Activated T-helper 1 cell treated with anti-CD3 and anti-CD28 coated beads, Interleukin-12 subunit alpha, Interleukin-12 subunit beta, Interleukin-2, Interleukin-4 antibody, amounts not matched to agents 30 ng/mL and 10 ng/mL and 1 ng/mL, durations not matched to agents 14 hours and 24 hours and 36 hours (primary cell): ENCODE data around the gene CASQ2. TPM values are rescaled to one million over a fixed set of nuclear protein-coding genes. Genes with fewer than 3 reads are reported as not detected.

Experiments
- DNase-seq: peaks from one replicate; pipeline ENCODE4 v3.0.0; 2021; ENCODE audit warnings: low spot score
- H3K27ac Mint-ChIP-seq: one replicate; pipeline ENCODE4 v1.8.0; 2021; ENCODE audit warnings: mild to moderate bottlenecking, mixed read lengths
- H3K27me3 Mint-ChIP-seq: one replicate; pipeline ENCODE4 v1.8.0; 2022; ENCODE audit warnings: mild to moderate bottlenecking, moderate library complexity, mixed read lengths; ENCODE audit not compliant: insufficient read depth
- H3K36me3 Mint-ChIP-seq: one replicate; pipeline ENCODE4 v1.8.0; 2021; ENCODE audit warnings: low read depth, mixed read lengths
- H3K4me1 Mint-ChIP-seq: one replicate; pipeline ENCODE4 v1.8.0; 2021; ENCODE audit warnings: low read depth, mixed read lengths
- H3K4me3 Mint-ChIP-seq: one replicate; pipeline ENCODE4 v1.8.0; 2021; ENCODE audit warnings: mild to moderate bottlenecking, moderate library complexity, mixed read lengths
- H3K9me3 Mint-ChIP-seq: one replicate; pipeline ENCODE4 v1.8.0; 2021; ENCODE audit warnings: mixed read lengths
- intact Hi-C: fragments of 100-400 bp; cut with micrococcal nuclease; formaldehyde crosslinking; loops from one replicate; pipeline ENCODE4 v1.15.1; 2024
- total RNA-seq: library from RNA; stranded (reverse); gene quantifications from 2 replicates; pipeline ENCODE4 v1.2.3, GENCODE V29; 2022

Gene CASQ2
- total RNA-seq, 1 donor from 2014 or later: not detected

DNA sequence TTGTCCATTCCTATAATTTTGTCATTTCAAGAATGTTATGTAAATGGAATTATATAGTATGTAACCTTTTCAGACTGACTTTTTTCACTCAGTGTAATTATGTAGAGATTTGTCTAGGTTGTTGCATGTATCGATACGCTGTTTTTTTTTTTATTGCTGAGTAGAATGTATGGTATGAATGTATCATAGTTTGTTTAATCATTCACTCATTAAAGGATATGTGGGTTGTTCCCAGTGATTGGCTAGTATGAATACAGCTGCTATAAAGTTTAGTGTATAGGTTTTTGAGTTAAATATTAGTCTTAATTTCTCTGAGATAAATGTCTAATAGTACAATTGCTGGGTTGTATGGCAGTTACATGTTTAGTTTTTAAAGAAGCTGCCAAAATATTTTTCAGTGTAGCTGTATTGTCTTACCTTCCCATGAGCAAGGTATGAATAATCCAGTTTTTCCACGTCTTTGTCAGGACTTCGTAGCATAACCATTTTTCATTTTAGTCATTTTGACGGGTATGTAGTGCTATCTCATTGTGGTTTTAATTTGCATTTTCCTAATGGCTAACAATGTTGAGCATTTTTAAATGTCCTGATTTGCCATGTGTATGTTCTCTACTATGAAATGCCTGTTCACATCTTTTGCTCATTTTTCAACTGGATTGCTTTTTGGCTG, 22.4 kb downstream of the CASQ2 start:
- H3K27me3 Mint-ChIP-seq: no peaks in the 10 kb centered on the region
- DNase-seq: no peak
- intact Hi-C loops: no loop called here
- no peaks in the 10 kb centered on the region for H3K4me1 Mint-ChIP-seq
- H3K9me3 Mint-ChIP-seq: no peaks in the 10 kb centered on the region
- H3K36me3 Mint-ChIP-seq: no peaks in the 10 kb centered on the region
- no peak overlapping the region for H3K27ac Mint-ChIP-seq
- H3K4me3 Mint-ChIP-seq: no peak overlapping the region

DNA sequence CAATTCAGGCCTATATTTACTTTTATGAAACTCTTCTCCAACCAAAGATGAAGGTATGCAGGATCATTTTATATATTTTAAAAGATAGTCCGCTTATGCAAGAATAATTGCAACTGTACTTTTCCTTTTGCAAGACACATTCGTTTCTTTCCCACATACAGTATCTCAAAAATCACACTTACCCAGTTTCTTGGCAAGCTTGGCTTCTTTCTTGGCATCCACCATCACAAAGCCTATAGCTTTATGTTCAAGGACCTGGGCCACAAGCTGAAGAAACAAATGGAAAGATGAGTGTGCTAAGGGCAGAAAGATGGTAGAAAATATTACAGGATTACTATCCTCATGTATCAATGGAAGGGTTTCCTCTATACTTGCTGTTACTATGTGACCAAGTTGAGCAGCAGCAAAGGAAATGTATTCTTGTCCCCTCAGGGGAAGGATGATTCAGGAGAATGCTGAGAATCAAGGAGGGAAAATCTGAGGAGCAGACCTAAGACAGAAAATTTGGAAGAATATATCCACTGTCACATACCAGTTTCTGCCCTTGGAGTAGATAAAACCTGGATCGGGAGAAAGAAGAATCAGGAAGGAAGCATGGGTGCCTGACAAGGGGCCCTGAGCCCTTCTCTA, 23.8 kb downstream of the CASQ2 start:
- Mint-ChIP-seq H3K27ac (no peak overlapping the region), H3K27me3 (no peaks in the 10 kb centered on the region), H3K4me1 (no peaks in the 10 kb centered on the region), H3K36me3 (no peaks in the 10 kb centered on the region), H3K9me3 (no peaks in the 10 kb centered on the region), H3K4me3 (no peak overlapping the region)
- DNase-seq: no peak
- intact Hi-C loops: no loop called here

DNA sequence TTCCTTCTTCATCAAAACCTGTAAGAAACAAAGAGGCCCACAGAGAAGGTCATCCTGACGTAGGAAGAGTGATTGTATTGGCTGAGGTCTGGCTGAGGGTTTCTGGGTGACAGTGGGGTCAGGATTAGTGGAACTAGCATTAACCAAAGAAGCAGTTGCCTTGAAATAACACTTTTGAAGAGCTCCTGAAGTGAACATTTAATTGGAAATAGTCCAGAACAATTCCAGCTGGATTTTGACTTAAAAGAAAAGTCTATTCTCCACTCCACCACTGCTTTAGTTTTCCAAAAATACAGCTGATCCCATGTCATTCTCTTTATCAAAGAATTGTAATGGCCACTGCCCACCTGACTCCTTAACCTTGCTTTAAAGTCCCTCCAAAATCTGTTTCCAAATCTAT, 27.7 kb downstream of the CASQ2 start:
- no peak for DNase-seq
- Mint-ChIP-seq H3K27me3 (no peaks in the 10 kb centered on the region), H3K4me1 (no peaks in the 10 kb centered on the region), H3K4me3 (no peak overlapping the region), H3K27ac (no peak overlapping the region), H3K36me3 (no peaks in the 10 kb centered on the region), H3K9me3 (no peaks in the 10 kb centered on the region)
- intact Hi-C loops: no loop called here

DNA sequence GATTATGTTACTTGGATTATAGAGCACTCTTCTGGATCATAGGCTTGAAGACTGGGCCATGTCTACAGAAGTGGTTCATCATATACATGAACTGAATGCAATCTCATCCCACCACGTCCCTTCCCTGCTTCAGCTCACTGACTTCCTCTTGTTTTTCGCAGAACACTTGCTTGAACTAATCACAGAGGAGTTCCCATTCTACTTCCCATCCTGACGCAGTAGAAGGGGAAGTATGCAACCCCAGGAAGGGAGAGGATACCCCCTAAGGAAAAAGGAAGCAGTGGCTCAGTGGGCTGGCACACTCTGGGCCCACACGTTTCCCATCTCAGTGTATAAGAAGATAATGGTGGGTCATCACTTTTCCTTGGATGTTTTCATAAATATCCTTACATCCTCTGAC, 36.2 kb downstream of the CASQ2 start:
- DNase-seq: no peak
- H3K27me3 Mint-ChIP-seq: peaks cover 3% of the 10 kb centered on the region
- H3K36me3 Mint-ChIP-seq: no peaks in the 10 kb centered on the region
- no peaks in the 10 kb centered on the region for H3K9me3 Mint-ChIP-seq
- H3K4me1 Mint-ChIP-seq: no peaks in the 10 kb centered on the region
- intact Hi-C loops: no loop called here
- no peak overlapping the region for H3K4me3 Mint-ChIP-seq
- no peak overlapping the region for H3K27ac Mint-ChIP-seq

DNA sequence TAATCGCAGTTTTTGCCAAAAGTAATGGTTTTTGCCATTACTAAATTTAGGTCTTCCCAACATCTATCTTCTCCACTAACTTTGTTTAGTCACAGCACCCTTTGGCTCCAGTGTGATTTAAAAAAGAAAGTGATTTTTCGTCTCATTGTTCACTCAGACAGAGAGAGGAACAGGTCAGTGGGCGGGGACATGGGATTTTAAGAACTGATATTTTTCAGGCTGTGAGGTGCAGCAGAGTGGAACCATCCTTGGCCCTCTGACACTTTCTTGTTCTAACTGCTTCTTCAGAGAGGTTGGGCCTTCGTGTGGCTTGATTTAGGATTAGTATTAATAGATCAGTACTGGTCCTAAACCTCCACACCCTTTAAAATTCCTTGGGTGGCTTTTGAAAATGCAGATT, 38.8 kb downstream of the CASQ2 start:
- intact Hi-C loops: no loop called here
- Mint-ChIP-seq H3K4me3 (no peak overlapping the region), H3K4me1 (no peaks in the 10 kb centered on the region)

DNA sequence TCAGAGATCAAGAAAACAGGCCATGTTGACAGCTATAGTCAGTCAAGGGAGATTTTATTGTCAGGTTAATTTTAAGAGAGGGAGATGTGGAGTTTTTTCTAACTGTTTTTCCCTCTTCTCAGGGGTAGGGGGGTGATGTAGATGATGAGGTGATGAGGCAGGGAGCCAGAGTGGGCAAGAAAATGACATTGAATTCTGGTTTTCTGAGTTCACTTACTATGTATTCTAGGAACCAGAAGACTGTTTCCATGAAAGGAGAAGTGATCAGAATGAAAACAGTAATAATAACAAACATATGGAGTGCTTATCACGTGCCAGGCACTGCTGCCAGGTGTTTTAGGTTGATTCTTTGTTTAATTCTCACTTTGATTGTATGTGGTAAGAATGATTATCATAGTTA, 40.2 kb downstream of the CASQ2 start:
- no peaks in the 10 kb centered on the region for H3K36me3 Mint-ChIP-seq
- intact Hi-C loops: no loop called here
- no peak for DNase-seq
- no peak overlapping the region for H3K27ac Mint-ChIP-seq
- no peak overlapping the region for H3K4me3 Mint-ChIP-seq
- no peaks in the 10 kb centered on the region for H3K9me3 Mint-ChIP-seq
- H3K27me3 Mint-ChIP-seq: peaks cover under 1% of the 10 kb centered on the region
- H3K4me1 Mint-ChIP-seq: no peaks in the 10 kb centered on the region

More for the DNA sequence above, 38.8 kb downstream of the CASQ2 start:
- Mint-ChIP-seq H3K27ac (no peak overlapping the region), H3K36me3 (no peaks in the 10 kb centered on the region), H3K9me3 (no peaks in the 10 kb centered on the region), H3K27me3 (peaks cover 3% of the 10 kb centered on the region)
- no peak for DNase-seq

DNA sequence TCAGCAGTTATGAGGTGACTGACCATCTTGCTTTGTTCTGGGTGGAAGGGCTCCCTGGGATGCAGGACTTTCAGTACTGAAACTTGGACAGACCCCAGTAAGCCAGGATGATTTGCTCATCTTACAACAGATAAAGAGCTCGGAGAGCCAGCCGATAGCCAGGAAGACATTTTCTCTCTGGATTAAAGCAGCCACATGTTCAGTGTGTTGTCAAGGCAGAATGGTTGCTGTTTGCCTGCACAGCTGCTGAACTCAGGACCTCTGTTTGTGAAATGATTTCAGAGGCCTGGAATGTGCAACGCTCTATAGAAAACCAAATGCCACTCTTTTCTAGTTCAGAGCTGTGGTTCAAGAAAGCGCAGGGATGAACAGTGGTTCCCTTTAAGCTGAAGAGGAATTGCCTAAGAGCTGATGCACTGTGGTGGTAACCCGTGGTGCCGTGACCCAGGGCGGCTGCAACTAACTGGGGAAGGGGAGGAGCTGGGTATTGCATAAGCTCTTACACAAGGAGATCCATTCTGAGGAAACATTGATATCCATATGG, 40.7 kb downstream of the CASQ2 start:
- no peak overlapping the region for H3K27ac Mint-ChIP-seq
- H3K4me1 Mint-ChIP-seq: no peaks in the 10 kb centered on the region
- no peak for DNase-seq
- H3K9me3 Mint-ChIP-seq: no peaks in the 10 kb centered on the region
- H3K4me3 Mint-ChIP-seq: no peak overlapping the region
- intact Hi-C loops: no loop called here
- no peaks in the 10 kb centered on the region for H3K36me3 Mint-ChIP-seq
- H3K27me3 Mint-ChIP-seq: no peaks in the 10 kb centered on the region

DNA sequence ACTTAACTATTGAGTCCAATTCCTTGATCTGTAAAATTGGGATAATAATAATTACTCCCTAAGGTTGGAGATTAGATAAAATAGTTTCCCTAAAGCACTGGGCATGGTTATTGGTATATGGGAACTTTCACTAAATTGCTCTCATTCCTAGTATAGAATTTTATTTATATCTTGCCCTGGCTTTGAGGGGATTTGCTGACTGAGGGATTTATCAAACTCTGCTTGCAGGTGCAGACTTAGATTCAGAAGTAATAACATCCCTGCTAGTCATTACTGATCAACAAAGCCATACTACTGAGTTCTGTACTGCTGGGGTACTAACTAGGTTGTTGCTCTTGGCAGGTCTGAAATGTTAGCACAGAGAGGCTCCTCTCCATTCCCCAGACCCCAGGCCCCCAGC, 41.9 kb downstream of the CASQ2 start:
- DNase-seq: no peak
- Mint-ChIP-seq H3K27ac (no peak overlapping the region), H3K4me3 (no peak overlapping the region), H3K9me3 (no peaks in the 10 kb centered on the region), H3K36me3 (no peaks in the 10 kb centered on the region), H3K27me3 (no peaks in the 10 kb centered on the region), H3K4me1 (no peaks in the 10 kb centered on the region)
- intact Hi-C loops: no loop called here

DNA sequence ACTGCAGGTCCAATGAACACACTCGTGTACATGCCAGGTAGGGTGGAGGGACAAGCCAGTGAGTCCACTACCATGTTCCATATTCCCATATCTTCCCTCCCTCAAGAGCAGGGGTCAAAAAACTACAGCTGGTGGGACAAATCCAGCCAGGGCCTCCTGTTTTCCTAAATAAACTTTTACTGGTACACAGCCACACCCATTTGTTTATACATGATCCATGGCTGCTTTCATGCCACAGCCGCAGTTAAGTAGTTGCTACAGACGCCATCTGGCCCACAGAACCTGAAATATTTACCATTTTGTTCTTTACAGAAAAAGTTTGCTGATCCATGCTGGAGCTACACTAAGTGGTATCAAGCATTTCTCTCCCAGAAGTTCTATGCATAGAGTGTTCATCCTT, 42.4 kb downstream of the CASQ2 start:
- no peaks in the 10 kb centered on the region for H3K9me3 Mint-ChIP-seq
- H3K36me3 Mint-ChIP-seq: no peaks in the 10 kb centered on the region
- H3K27me3 Mint-ChIP-seq: no peaks in the 10 kb centered on the region
- H3K4me1 Mint-ChIP-seq: no peaks in the 10 kb centered on the region
- no peak overlapping the region for H3K27ac Mint-ChIP-seq
- no peak overlapping the region for H3K4me3 Mint-ChIP-seq
- intact Hi-C loops: no loop called here
- no peak for DNase-seq

DNA sequence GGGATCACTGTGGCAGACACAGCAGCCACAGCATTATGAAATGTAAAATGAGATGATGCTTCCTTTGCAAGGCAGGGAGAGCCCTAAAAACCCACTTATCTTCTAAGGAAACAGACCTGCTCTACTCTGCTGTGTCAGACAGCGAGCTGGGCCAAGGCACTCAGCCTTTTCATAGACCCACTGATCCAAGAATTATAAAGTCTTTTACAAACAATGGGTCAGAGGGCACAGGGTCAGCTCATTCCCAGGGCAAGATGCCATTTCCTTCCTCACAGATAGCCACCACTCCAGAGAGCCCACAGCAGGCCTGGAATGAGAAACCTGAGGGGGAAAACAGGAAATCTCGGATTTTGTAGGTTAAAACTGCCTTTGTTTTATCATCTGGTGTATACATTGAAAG, 42.9 kb downstream of the CASQ2 start:
- Mint-ChIP-seq H3K27ac (no peak overlapping the region), H3K9me3 (no peaks in the 10 kb centered on the region), H3K4me3 (no peak overlapping the region), H3K4me1 (no peaks in the 10 kb centered on the region), H3K36me3 (no peaks in the 10 kb centered on the region), H3K27me3 (no peaks in the 10 kb centered on the region)
- intact Hi-C loops: no loop called here
- no peak for DNase-seq

DNA sequence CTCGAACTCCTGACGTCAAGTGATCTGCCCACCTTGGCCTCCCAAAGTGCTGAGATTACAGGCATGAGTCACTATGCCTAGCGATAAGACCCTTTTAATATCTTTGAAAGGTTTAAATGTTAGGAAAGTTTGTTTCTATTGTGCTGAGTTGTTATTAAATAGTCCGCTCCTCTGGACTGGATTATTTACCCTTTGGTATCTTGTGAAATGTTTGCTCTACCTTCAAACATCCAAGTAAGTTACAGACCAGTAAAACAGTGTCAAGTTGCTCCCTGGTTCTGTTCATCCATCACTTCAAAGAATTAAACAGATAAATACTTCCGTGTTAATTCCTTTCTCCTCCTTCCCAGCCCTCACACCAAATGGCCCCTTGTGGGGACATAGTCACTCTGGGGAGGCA, 44.8 kb downstream of the CASQ2 start:
- Mint-ChIP-seq H3K4me1 (no peaks in the 10 kb centered on the region), H3K9me3 (no peaks in the 10 kb centered on the region), H3K27me3 (no peaks in the 10 kb centered on the region), H3K36me3 (no peaks in the 10 kb centered on the region), H3K4me3 (no peak overlapping the region), H3K27ac (no peak overlapping the region)
- intact Hi-C loops: no loop called here
- DNase-seq: no peak

DNA sequence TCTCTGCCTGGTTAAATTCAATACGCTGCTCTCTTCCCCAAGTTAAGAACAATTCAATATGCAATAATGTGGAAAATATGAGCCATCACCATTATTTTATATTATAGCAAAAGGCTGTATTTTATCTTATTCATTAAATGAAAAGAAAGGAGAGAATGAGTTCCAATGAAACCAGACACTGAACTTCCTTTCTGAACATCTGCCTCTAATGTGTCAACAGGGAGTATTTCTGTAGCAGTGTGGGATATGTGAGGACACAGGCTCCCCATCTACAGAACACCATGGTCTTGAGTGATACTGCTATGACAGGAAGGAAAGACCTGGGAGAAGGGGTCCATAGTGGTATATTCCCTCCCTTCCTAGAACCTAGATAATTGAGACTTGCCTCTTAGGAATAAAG, 46.3 kb downstream of the CASQ2 start:
- intact Hi-C loops: no loop called here
- H3K27ac Mint-ChIP-seq: no peak overlapping the region
- H3K4me3 Mint-ChIP-seq: no peak overlapping the region
- no peaks in the 10 kb centered on the region for H3K36me3 Mint-ChIP-seq
- no peak for DNase-seq
- H3K9me3 Mint-ChIP-seq: no peaks in the 10 kb centered on the region
- no peaks in the 10 kb centered on the region for H3K4me1 Mint-ChIP-seq
- peaks cover 2% of the 10 kb centered on the region for H3K27me3 Mint-ChIP-seq

DNA sequence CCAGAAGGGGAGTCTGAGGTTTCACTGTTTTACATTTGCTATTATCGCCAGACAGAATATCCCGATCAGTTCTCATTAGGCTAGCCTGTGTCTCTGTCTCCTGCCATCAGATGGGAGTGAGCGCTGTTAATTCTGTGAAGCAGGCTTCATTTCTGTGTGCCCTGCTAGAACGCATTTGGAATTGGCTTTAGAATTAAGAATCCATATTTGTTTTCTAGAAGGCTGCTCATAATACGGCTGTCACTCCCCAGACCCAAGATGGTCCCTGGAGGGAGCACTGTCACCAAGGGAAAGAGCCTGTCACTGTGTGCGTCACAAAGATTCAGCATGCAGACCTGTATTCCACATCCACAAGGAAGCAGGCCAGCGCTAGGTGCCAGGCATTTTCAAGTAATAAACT, 49.2 kb downstream of the CASQ2 start:
- intact Hi-C loops: no loop called here
- H3K4me3 Mint-ChIP-seq: no peak overlapping the region
- H3K4me1 Mint-ChIP-seq: no peaks in the 10 kb centered on the region
- H3K27me3 Mint-ChIP-seq: peaks cover 2% of the 10 kb centered on the region
- no peak for DNase-seq
- H3K36me3 Mint-ChIP-seq: no peaks in the 10 kb centered on the region
- H3K9me3 Mint-ChIP-seq: no peaks in the 10 kb centered on the region
- no peak overlapping the region for H3K27ac Mint-ChIP-seq
